GM04504 (cell line): Measurements from ENCODE around the gene SIRPB1.
"Not testable (repeated sequence)": the region's sequence is repeated elsewhere in the genome, so short reads cannot be mapped to it uniquely, and the experiment has no call there.

Experiments
- DNase-seq: peaks from one replicate; pipeline ENCODE4 v3.0.0-alpha.2; 2012; ENCODE audit warnings: low read depth

Gene SIRPB1

GRCh38 chr20:1588533-1589460 lies 31.0 kb downstream of the SIRPB1 start:
- no peak for DNase-seq

- no peak for DNase-seq
Measured at GRCh38 chr20:1587781-1588532, 31.9 kb downstream of the SIRPB1 start.

- no peak for DNase-seq
Measured at GRCh38 chr20:1579488-1579887, 40.3 kb downstream of the SIRPB1 start.

- no peak for DNase-seq
Measured at GRCh38 chr20:1577906-1578305, 41.9 kb downstream of the SIRPB1 start.

- not testable (repeated sequence) for DNase-seq
Measured at GRCh38 chr20:1577313-1577712, 42.5 kb downstream of the SIRPB1 start.

- DNase-seq: no peak
Measured at GRCh38 chr20:1576641-1577040, 43.2 kb downstream of the SIRPB1 start.

- not testable (repeated sequence) for DNase-seq
Measured at GRCh38 chr20:1576003-1576402, 43.8 kb downstream of the SIRPB1 start.

GRCh38 chr20:1571583-1571982 lies 48.2 kb downstream of the SIRPB1 start:
- DNase-seq: not testable (repeated sequence)
